ENCODE data around the gene STK38. TPM values are rescaled to one million over a fixed set of nuclear protein-coding genes. Genes with fewer than 3 reads are reported as not detected.

Gene STK38
- polyA plus RNA-seq (2011; rRNA removed) (30.0 and 30.7 TPM in 2 replicates), polyA plus RNA-seq (2017; fragmentation: RNase III; extraction: RNeasy Plus Mini Kit Qiagen cat#74134 plus additional on column Dnase treatment) (30.9 to 31.6 TPM (median 31.0 TPM) in 3 replicates), polyA minus RNA-seq (2011; rRNA and poly(A)+ RNA removed) (9.8 and 11.4 TPM in 2 replicates)
- polyA plus RNA-seq (2012; cell fraction: cytosol; rRNA removed): 7.9 and 10.0 TPM in 2 replicates
- polyA plus RNA-seq (2012; cell fraction: nucleus; rRNA removed): 11.2 and 17.9 TPM in 2 replicates

DNA sequence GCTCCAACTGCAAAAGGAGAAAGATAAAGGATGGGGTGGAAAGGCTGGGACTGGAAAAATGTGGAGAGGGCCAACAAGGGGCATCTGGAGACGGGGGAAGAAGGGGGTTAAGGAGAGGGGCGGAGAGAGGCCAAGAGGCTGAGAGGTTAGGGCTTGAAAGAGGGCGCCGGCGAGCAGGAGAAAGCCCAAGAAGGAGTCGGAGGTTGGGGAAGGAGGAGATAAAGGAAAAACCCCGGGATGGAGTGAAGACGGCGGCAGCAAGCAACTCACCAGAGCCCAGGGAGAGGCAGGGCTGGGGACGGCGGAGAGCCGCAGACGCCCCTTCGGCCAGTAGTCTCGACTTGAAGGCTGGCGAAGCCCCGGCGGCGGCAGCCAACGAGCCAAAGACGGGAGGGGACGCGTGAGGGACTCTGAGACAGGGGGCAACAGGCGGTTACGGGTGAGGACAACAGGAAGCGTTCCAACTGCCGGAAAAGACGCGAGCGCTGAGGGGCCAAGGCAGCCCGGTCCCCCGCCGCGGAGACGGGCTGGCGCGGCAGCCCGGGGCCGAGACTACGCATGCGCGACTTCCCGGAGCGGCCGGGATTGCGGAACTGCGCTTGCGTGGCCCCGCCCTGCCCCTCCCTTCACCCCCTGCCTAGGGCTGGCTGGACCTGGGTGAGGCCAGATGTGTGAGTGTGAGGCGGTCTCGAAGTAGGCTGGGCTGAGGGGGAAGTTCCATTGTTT lies at the start of gene STK38:
TSS of gene STK38 (minus strand) at position 560 of the 726 bp plus-strand sequence. CDS start 7,277 bp downstream, outside the sequence.
- FAIRE-seq: no peak
- POLR2A ChIA-PET: no interaction called here

More for the DNA sequence above, at the start of gene STK38:
- peak; percentile 93 to 95 for ATAC-seq
- DNase-seq (ENCODE audit: low read depth in 1 of 2, low spot score in 1 of 2): peak; percentile 85 to 90
- Histone ChIP-seq H3K4me3 (peak within 1 kb of the TSS; percentile 67), H3K27ac (peak within 1 kb of the TSS; percentile 90 to 99), H3K9me3 (no peaks in the 10 kb centered on the region), H3K4me1 (peaks cover 31% of the 10 kb centered on the region), H3K4me2 (peak within 1 kb of the TSS; percentile 95)
- CTCF ChIA-PET: interaction anchor here (0.8 to 1.3 kb wide), 2 partner anchors 29 to 137 kb away, joined by 3 read pairs; no protein-coding TSS in a partner anchor
- 0% methylated on average over 28 of the region's 51 CpGs for WGBS (ENCODE audit: missing lambda C conversion rate)
- TF ChIP-seq CHD2 (IDR thresholded peaks at IDR 0.05; ENCODE audit: low read length, partially characterized antibody): no peak
- TF ChIP-seq GATA3 (IDR thresholded peaks at IDR 0.05; ENCODE audit: borderline replicate concordance): no peak
- TF ChIP-seq HES2 (IDR thresholded peaks at IDR 0.05): no peak
- TF ChIP-seq, protein P1, sequence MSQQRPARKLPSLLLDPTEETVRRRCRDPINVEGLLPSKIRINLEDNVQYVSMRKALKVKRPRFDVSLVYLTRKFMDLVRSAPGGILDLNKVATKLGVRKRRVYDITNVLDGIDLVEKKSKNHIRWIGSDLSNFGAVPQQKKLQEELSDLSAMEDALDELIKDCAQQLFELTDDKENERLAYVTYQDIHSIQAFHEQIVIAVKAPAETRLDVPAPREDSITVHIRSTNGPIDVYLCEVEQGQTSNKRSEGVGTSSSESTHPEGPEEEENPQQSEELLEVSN (IDR thresholded peaks at IDR 0.05; ENCODE audit: borderline replicate concordance, low read depth): peak; percentile 61; the same call in 1 of the 2 replicates
- TF ChIP-seq ZC3H11A (IDR thresholded peaks at IDR 0.05): no peak
- no peak for TF ChIP-seq EHMT2 (IDR thresholded peaks at IDR 0.05; ENCODE audit: low read depth)
- TF ChIP-seq, protein P2, sequence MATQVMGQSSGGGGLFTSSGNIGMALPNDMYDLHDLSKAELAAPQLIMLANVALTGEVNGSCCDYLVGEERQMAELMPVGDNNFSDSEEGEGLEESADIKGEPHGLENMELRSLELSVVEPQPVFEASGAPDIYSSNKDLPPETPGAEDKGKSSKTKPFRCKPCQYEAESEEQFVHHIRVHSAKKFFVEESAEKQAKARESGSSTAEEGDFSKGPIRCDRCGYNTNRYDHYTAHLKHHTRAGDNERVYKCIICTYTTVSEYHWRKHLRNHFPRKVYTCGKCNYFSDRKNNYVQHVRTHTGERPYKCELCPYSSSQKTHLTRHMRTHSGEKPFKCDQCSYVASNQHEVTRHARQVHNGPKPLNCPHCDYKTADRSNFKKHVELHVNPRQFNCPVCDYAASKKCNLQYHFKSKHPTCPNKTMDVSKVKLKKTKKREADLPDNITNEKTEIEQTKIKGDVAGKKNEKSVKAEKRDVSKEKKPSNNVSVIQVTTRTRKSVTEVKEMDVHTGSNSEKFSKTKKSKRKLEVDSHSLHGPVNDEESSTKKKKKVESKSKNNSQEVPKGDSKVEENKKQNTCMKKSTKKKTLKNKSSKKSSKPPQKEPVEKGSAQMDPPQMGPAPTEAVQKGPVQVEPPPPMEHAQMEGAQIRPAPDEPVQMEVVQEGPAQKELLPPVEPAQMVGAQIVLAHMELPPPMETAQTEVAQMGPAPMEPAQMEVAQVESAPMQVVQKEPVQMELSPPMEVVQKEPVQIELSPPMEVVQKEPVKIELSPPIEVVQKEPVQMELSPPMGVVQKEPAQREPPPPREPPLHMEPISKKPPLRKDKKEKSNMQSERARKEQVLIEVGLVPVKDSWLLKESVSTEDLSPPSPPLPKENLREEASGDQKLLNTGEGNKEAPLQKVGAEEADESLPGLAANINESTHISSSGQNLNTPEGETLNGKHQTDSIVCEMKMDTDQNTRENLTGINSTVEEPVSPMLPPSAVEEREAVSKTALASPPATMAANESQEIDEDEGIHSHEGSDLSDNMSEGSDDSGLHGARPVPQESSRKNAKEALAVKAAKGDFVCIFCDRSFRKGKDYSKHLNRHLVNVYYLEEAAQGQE (IDR thresholded peaks at IDR 0.05): no peak
- TF ChIP-seq, protein P3, sequence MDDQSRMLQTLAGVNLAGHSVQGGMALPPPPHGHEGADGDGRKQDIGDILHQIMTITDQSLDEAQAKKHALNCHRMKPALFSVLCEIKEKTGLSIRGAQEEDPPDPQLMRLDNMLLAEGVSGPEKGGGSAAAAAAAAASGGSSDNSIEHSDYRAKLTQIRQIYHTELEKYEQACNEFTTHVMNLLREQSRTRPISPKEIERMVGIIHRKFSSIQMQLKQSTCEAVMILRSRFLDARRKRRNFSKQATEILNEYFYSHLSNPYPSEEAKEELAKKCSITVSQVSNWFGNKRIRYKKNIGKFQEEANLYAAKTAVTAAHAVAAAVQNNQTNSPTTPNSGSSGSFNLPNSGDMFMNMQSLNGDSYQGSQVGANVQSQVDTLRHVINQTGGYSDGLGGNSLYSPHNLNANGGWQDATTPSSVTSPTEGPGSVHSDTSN (IDR thresholded peaks at IDR 0.05): no peak
- TF ChIP-seq POLR2AphosphoS2 (conservative IDR thresholded peaks at IDR 0.05; ENCODE audit: low read length): no peak
- TF ChIP-seq SREBF2 (IDR thresholded peaks at IDR 0.05): no peak
- no peak for TF ChIP-seq TFCP2L1 (CRISPR knock-in tag; IDR thresholded peaks at IDR 0.05)
- TF ChIP-seq FOSB (CRISPR knock-in tag; IDR thresholded peaks at IDR 0.05): no peak
- TF ChIP-seq POLR2A (IDR thresholded peaks at IDR 0.05; ENCODE audit: low read length): peak; percentile 95
- TF ChIP-seq HDAC2 (IDR thresholded peaks at IDR 0.05): no peak
- TF ChIP-seq FOXS1 (CRISPR knock-in tag; IDR thresholded peaks at IDR 0.05): no peak
- TF ChIP-seq PHF8 (IDR thresholded peaks at IDR 0.05; ENCODE audit: borderline replicate concordance, low read depth): peak; percentile 51; the same call in 1 of the 2 replicates
- no peak for TF ChIP-seq ZFP36 (IDR thresholded peaks at IDR 0.05; ENCODE audit: borderline replicate concordance, partially characterized antibody)
- TF ChIP-seq, protein P4, sequence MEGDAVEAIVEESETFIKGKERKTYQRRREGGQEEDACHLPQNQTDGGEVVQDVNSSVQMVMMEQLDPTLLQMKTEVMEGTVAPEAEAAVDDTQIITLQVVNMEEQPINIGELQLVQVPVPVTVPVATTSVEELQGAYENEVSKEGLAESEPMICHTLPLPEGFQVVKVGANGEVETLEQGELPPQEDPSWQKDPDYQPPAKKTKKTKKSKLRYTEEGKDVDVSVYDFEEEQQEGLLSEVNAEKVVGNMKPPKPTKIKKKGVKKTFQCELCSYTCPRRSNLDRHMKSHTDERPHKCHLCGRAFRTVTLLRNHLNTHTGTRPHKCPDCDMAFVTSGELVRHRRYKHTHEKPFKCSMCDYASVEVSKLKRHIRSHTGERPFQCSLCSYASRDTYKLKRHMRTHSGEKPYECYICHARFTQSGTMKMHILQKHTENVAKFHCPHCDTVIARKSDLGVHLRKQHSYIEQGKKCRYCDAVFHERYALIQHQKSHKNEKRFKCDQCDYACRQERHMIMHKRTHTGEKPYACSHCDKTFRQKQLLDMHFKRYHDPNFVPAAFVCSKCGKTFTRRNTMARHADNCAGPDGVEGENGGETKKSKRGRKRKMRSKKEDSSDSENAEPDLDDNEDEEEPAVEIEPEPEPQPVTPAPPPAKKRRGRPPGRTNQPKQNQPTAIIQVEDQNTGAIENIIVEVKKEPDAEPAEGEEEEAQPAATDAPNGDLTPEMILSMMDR (IDR thresholded peaks at IDR 0.05): peak; percentile 24; the same call in 2 of the 3 replicates
- TF ChIP-seq HOXB13 (CRISPR knock-in tag; IDR thresholded peaks at IDR 0.05; ENCODE audit: low read depth): no peak
- TF ChIP-seq RFX5 (IDR thresholded peaks at IDR 0.05): no peak
- TF ChIP-seq EP300 (IDR thresholded peaks at IDR 0.05): no peak
- TF ChIP-seq RAD21 (conservative IDR thresholded peaks at IDR 0.05 in 1 of 2, IDR thresholded peaks at IDR 0.05 in 1 of 2): peak; percentile 12 to 34; a peak in 3 of 5 replicates
- TF ChIP-seq RCOR1 (IDR thresholded peaks at IDR 0.05; ENCODE audit: low read depth, low read length): no peak
- peak; percentile 26 to 77; a peak in 3 of 5 replicates for TF ChIP-seq JUN (IDR thresholded peaks at IDR 0.05)
- peak; percentile 59; the same call in 2 of the 3 replicates for TF ChIP-seq BCL3 (IDR thresholded peaks at IDR 0.05)
- TF ChIP-seq BHLHE40 (IDR thresholded peaks at IDR 0.05; ENCODE audit: low read depth, low read length): no peak
- peak; percentile 61 for TF ChIP-seq MAX (IDR thresholded peaks at IDR 0.05)
- no peak for TF ChIP-seq ESRRA (IDR thresholded peaks at IDR 0.05; ENCODE audit: borderline replicate concordance, low read length)
- TF ChIP-seq ZNF302 (CRISPR knock-in tag; IDR thresholded peaks at IDR 0.05): no peak
- TF ChIP-seq NR3C1 (IDR thresholded peaks at IDR 0.05): no peak
- TF ChIP-seq ZSCAN20 (CRISPR knock-in tag; IDR thresholded peaks at IDR 0.05): no peak
- no peak for TF ChIP-seq MYC (IDR thresholded peaks at IDR 0.05; ENCODE audit: borderline replicate concordance, low read length)

All from A549 (cell line).